GM21576 (cell line): ENCODE measurements around the gene ARHGEF38.
"Not testable (repeated sequence)": the region's sequence is repeated elsewhere in the genome, so short reads cannot be mapped to it uniquely, and the experiment has no call there.

Experiments
- ATAC-seq: cut with Tn5 transposase; IDR thresholded peaks from one replicate; pipeline ENCODE4 v1.9.1; 2021; ENCODE audit warnings: mild to moderate bottlenecking, moderate library complexity; ENCODE audit not compliant: unreplicated experiment

ARHGEF38 gene

DNA sequence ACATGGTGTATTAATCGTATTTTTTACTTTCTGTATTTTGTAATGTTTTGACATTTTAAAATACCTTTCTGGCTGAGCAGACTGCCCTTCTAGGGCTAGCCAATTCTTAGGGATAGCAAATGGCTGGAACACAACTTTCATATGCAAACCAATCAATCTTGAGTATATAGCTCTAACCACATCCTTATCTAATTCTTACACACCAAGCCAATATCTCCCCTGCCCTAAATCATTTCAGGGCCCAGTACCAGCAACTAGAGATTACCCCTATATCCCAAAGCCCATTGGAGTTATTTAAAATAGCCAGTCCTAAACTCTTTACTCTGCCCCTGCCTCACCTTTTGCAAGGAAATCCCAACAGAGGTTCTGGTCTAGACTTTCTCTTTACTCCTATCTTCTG lies 97.8 kb downstream of the ARHGEF38 start:
- ATAC-seq = no peak

DNA sequence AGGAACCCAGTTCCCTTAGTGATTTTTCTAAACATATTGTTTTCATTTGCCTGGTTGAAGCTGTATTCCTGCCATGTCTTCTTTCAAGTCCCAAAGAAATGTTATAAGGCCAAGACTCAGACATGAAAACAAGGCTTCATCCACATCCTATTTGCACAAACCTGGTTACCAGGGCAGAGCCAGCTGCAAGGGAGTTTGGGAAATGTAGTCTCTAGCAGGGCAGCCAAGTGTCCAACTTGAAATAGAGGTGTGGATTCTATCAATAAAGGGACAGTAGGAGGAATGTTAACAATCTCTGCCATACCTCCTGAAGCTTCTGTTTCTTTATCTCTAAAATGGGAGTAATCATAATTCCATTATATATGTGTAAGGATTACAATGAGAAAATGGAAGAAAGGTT lies 99.5 kb downstream of the ARHGEF38 start:
- ATAC-seq = no peak

DNA sequence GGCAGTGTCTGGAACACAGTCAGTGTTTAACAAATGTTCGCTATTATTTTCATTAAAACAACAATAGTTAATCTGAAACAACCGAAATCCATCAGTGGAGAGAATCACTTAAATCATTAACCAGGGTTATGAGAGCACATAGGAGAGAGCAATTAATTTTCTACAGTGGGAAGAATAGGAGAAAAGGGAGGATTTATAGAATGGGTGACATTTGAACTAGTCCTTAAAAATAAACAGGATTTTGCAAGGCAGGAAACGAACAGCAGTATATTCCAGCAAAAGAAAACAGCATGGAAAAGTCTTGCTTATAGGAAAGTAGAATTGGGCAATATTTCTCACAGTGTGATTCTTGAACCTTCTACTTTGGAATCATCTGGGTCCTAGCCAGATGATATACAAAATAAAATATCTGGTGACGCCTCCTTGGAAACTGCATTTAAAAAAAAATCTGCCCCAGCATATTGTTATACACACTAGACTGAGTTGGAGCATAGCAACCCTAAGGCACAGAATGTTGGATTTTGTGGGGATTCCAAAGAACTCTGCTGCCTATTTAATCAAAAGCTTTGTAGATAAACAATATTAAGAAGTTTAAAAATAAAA lies 100.0 kb downstream of the ARHGEF38 start:
- ATAC-seq = no peak

DNA sequence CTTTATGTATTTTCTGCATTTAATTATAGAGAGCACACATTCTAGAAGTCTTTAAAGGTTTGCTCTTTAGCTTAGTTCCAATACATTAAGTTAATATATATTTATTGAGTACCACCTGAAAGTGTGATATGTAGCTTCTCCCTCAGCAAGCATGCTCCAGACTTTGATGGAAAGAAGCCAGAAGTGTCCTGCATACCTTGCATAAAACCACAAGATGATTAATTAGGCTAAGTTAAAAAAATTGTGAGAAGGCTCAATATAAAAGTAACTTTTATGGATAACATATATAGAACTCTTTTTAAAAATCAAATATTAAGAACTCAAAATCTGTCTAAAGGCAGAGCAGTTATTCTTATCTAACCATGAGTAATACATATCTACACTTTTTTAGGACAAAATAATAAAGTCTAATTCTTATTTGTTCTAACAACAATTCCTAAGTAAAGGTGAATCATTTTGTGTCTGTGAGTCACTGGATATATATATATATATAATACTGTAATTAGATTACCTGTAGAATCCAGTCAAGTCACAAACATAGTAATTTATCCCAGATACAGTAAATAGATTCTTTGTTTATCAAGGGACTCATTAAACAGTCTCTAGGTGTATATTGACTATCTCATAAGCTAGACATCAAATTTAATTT lies 104.8 kb downstream of the ARHGEF38 start:
- ATAC-seq = no peak

DNA sequence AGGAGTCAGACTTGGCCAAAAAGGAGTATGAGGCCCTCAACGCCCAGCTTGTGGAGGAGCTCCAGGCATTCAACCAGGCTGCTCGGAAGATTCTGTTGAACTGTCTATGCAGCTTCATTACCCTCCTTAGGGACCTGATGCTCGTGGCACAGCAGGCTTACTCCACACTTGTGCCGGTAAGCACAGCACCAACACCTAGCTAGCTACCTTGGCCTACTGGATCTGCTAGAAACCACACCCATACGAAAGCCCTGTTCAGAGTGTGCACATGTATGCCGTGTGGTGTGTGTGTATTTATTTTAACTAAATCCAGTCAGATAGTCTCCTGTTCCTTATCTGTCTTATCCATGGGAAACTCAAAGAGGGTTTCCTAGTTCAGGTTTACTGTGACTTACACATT lies 106.8 kb downstream of the ARHGEF38 start:
- ATAC-seq = no peak

DNA sequence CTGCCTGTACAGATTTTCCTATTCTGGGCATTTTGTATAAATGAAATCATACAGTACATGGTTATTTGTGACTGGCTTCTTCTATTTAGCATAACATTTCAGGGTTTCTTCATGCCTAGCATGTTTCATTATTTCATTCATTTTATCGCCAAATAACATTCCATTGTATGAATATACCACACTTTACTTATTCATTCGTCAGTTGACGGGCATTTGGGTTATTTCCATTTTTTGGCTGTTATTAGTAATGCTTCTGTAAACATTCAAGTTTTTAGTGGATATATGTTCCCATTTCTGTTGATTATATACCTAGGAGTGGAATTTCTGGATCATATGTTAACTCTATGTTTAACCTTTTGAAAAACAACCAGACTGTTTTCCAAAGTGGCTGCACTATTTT lies 108.6 kb downstream of the ARHGEF38 start:
- no peak for ATAC-seq

DNA sequence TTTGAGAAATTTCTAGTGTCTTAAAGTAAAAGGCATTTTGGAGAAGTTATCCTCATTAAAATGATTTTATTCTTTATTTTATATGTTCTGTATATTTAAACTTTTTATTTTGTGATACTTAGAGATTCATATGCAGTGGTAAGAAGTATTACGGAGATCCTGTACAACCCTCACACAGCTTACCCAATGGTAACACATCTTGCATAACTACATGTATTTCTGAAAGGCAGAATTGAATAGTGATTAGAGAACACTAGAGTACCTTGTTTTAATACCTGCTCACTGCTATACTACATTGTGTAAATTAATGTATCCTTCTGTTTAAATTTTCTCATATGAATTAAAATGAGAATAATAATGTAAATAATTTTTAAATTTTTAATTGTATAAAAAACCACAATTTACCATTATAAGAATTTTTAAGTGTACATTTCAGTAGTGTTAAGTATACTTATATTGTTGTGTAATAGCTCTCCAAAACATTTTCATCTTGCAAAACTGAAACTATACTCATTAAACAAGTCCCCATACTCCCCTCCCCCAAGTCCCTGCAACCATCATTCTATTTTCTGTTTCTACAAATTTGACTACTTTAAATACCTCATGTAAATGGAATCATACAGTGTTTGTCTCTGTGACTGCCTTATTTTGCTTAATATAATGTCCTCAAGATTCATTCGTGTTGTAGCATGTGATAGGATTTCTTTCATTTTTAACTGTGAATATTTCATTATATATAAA lies 110.7 kb downstream of the ARHGEF38 start:
- ATAC-seq = no peak

DNA sequence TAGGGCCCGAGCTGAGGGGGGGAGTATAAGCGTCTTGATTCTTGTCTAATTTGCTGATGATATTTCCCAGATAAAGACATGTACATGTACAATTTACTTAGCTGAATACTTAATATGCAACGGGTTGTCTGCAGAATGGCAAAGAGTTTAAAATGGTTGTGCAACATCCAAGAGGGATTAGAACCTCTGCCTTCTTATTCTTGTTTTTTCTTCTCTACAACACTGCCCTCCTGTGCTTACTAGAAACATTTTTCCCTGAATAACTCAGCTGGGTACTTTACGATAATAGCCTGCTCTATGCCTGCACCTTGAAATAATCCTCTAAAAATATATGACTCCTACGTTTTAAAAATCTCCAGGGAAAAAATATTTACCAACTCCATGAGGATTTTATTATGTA lies 114.3 kb downstream of the ARHGEF38 start:
- ATAC-seq = no peak

DNA sequence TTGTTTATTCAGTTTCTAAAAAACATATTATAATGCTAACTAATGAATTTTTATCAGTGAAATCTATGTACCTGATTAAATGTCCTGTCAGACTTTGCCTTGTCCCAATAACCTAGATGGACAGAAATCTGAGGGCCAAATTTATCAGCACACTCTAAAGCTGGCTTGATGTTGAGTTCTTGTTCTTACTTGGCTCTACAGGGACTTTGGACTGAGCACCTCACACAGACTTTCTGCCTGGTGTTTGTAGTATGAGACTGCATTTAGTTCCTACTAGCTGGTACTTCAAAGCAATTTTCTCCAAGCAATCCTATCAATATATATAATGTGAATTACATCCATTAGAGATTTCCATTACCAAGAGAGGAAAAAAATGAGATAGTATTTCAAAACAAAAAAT lies 118.3 kb downstream of the ARHGEF38 start:
- ATAC-seq = no peak

DNA sequence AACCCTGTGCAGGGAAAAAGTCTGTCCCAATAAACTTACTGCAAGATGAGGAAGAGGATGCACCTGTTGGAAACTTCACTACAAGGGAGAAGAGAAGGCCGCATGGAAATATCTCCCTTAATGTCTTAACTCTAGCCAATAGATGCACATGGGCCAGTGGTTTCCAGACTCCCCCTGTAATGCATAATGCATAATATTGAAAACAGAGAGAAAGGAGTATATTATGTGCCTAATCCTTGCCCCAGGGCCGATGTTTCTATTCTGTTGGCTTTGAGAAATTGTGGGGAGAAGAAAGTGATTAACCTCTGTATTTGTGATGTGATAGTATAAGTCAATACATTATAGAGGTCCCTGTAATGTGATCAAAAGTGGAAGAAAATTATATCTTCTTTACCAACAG lies 118.9 kb downstream of the ARHGEF38 start:
- no peak for ATAC-seq

DNA sequence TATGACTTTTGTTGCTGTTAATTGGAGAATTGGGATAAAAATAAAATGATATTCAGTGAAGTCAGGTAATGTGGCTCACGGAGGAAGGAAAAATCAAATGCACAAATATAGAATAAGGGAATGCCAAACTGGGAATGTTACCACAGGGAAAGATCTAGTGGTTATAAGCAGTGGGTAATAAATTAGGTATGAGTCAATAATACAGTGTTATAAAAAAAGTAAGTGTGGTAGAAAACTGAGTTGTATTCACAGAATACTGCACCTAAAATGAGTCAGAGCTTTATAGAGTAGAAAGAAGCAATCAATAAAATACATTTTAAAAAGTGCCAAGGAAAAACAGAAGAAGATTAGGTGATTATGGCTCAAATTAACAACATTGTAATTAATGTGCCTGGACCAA lies 121.6 kb downstream of the ARHGEF38 start:
- no peak for ATAC-seq

DNA sequence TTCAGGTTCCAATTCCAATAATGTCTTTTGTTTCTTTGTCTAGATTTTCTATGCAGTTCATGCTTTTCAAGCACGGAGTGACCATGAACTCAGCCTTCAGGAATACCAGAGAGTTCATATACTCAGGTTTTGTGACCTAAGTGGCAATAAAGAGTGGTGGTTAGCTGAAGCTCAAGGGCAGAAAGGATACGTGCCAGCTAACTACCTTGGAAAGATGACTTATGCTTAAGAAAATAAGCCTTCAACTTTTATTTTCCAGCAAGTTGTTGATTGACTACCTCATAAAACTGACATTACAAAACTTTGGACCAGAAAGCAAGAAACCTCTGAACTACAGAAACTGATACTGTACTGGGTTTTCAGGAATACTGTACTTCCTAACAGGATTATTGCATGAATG lies 125.3 kb downstream of the ARHGEF38 start:
- no peak for ATAC-seq

DNA sequence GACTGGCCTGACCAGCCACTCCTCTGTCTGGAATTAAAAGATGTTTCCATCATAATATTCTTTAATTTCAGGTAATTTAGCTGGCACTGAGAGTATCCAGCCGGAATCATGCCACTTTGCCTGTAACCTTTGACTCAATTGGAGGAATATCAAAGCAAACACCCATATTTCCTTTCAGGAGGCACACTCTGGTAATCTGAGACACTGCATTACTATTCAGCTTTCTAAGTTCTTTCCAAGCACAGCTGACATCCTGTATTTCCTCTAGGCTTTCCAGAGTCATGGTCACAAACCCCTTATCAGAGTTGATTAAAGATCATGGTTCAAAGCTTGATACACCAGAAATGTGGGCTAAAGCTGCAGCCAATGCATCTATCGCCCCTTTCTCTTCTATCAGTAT lies 126.8 kb downstream of the ARHGEF38 start:
- ATAC-seq = no peak

DNA sequence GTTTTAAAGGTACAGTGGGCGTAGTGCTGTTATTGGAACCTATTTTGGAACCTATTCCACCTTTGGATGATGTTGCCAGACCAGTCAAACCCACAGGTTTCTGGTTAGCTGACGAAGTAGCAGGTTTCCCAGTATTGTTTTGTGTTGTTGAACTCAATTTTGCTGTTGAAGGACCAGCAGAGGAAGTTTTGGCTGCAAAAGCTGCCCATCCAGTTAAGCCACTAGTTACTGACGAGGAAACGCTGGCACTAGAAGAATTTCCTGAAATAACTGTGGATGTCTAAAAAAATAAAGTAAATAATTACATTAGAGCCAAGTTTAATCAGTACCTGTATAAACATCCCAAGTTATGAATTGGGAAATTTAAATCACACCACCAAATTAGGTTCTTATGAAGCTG lies 130.6 kb downstream of the ARHGEF38 start:
- ATAC-seq = no peak

DNA sequence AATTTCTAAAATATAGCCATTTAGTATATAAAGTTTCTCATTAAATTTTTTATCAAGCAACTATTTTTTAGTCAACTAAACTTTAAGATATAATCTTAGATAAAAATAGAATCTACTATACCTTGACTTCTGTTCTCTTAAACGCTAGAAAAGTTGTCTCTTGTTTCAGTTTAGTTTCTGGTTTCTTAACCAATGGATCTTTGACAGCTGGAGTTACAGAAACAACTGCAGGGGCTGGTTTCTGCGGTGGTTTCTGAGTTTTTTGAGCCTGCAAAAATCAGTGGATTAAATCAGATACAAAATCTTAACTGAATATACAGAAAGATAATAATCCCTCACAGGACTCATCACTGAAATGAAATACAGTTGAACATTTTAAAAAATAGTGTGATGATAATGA lies 134.2 kb downstream of the ARHGEF38 start:
- ATAC-seq = no peak

DNA sequence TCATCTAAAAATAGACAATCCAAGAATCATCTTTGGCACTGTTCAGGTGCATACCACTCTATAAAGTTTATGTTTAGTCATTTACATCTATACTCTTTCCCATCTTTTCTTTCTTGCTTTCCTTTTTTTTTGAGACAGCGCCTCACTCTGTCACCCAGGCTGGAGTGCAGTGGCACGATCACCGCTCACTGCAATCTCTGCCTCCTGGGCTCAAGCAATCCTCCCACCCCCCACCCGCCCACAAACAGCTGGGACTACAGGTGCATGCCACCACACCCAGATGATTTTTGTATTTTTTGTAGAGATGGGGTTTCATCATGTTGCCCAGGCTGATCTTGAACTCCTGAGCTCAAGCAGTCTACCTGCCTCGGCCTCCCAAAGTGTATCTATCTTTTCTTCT lies 142.4 kb downstream of the ARHGEF38 start:
- not testable (repeated sequence) for ATAC-seq

DNA sequence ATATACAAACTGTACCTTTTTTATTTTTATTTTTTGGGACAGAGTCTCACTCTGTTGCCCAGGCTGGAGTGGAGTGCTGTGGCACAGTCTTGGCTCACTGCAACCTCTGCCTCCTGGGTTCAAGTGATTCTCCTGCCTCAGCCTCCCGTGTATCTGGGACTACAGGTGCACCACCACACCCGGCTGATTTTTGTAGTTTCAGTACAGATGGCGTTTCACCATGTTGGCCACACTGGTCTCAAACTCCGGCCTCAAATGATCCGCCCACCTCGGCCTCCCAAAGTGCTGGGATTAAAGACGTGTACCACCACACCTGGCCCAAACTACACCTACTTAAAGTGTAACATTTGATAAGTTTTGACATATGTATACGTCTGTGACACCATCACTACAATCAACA lies 143.4 kb downstream of the ARHGEF38 start:
- not testable (repeated sequence) for ATAC-seq

DNA sequence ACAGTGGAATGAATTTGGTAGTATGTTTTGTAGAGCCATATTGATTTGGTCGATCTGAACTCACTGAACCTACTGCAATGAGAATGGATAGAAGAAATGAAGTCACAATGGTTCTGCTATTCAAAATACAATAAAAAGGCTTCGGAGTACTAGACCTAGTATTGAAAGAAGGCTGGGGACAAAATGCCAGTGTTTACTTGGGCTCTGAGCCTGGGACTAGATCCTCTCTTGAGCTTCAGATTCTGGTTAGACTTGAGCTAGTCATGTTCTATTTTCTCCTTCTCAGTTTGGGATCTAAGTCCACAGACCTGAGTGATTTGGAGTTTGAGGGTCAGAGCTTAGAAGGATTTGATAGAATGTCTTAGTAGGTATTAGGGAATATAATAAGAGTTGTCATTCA lies 146.2 kb downstream of the ARHGEF38 start:
- ATAC-seq = no peak

DNA sequence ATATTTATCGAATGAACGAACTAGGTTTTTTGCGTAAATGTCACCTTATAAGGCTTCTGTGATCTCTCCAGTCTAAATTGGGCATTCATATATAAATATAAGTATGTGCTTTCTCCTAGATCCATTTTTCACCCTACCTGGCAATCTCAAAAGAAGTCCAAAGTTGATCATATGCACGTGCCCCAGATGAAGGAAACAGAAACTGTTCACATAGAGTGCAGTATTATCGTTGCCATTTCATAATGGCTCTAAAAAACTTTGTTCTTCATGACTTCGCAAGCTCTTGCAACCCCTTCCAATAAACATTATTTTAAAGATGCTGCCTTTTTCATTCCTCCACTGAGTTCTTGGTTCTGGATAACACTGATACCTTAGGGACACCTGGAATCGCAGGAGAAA lies 155.4 kb downstream of the ARHGEF38 start:
- no peak for ATAC-seq

DNA sequence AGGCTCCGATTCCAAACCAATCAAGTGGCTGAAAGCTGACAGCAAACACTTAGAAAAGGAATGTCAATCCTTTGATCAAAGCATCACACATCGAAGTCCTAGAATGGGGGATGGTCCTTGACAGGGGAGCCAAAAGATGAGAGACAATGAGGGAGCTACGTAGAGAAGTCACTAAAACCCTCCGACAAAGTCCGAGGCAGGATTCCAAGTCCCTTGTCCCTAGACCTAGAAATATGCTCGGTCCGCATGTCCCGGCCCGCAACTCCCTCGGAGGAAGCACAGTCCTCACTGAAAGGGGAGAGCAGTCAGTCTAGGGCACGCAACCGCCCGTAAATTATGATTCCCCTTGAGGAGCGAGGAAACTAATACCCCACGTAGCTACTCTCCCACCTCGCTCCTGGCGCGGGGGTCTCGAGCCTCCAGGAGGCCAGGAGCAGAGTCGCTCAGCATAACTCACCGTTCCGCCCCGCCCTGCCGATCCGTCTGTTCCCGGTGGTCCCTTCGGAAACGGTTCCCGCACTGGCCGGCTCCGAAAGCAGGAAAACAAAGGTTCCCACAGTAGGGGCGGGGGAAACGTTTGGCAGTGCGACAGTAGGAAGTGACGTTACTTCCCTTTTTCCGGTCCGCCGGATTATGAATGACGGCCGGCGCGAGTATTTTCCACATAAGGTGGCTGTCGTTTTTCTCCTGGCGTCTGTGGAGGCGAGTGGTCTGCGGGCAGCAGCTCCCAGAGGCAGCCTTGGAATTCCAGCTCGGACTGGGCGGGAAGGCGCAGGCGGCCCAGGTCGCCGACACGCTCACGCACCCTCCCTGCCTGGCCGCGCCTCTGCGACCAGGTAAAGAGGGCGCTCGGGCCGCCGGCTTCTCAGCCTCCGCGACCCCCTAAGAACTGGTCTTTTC lies 156.0 kb downstream of the ARHGEF38 start, which contains the start of the genes GSTCD and INTS12:
Gene GSTCD, plus strand, starts transcription at position 604 of the 900 bp plus-strand sequence. CDS start 8,830 bp downstream, outside the sequence.
Gene INTS12, minus strand, starts transcription at position 509 of the 900 bp plus-strand sequence. CDS start 8,684 bp downstream, outside the sequence.
- ATAC-seq = peak; percentile 79

DNA sequence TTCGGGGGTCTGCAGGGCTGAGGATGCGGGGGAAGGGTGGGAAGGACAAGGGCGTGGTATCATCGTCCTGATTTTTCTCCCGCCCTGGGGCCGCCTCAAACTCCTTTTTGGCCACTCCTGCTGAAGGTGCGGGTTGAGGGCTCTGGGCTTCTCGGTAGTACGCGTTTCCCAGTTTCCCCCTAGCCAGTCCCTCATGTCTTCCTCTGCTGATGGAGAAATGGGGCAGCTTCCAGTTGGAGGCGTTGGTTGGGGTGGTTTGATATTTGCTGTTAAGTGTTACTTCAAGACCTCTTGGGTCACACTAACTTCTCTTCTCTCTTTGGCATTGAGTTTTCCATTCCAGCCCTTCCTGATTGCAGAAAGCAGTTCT lies 156.6 kb downstream of the ARHGEF38 start:
- ATAC-seq = peak; percentile 24
